MM.1S (cell line): Measurements from ENCODE around the gene SNAI3.

Experiments used
- DNase-seq: peaks from one replicate; pipeline ENCODE4 v3.0.0-alpha.2; 2015
- H2AFZ ChIP-seq: fragments of 300-600 bp; sonication (generic); 2 replicates; pipeline ENCODE4 v1.6.0; 2016; ENCODE audit warnings: antibody characterized with exemption, low read length
- H3F3A ChIP-seq: fragments of 300-600 bp; sonication (generic); 2 replicates; pipeline ENCODE4 v1.6.1; 2016; ENCODE audit warnings: mild to moderate bottlenecking, antibody characterized with exemption, low read length, moderate library complexity, mixed read lengths; ENCODE audit not compliant: insufficient read depth
- H3K27ac ChIP-seq: fragments of 300-600 bp; sonication (generic); 2 replicates; pipeline ENCODE4 v1.5.1; 2016; ENCODE audit warnings: mild to moderate bottlenecking, low read length
- H3K27me3 ChIP-seq: fragments of 300-600 bp; sonication (generic); replicated peaks from 2 replicates; pipeline ENCODE4 v1.6.0; 2016; ENCODE audit warnings: low read length; ENCODE audit not compliant: insufficient read depth
- H3K36me3 ChIP-seq: fragments of 300-600 bp; sonication (generic); replicated peaks from 2 replicates; pipeline ENCODE4 v1.6.1; 2016; ENCODE audit warnings: mild to moderate bottlenecking, low read length, mixed read lengths; ENCODE audit not compliant: insufficient read depth
- H3K4me1 ChIP-seq: fragments of 300-600 bp; sonication (generic); 2 replicates; pipeline ENCODE4 v1.6.1; 2016; ENCODE audit warnings: low read length, mixed read lengths
- H3K4me2 ChIP-seq: fragments of 300-600 bp; sonication (generic); 2 replicates; pipeline ENCODE4 v1.6.0; 2016; ENCODE audit warnings: low read depth, low read length
- H3K4me3 ChIP-seq: fragments of 300-600 bp; sonication (generic); 2 replicates; pipeline ENCODE4 v1.5.1; 2016; ENCODE audit warnings: low read length, mixed read lengths
- H3K79me2 ChIP-seq: fragments of 300-600 bp; sonication (generic); 2 replicates; pipeline ENCODE4 v1.6.1; 2016; ENCODE audit warnings: mixed run types, low read length, mixed read lengths
- H3K9ac ChIP-seq: fragments of 300-600 bp; sonication (generic); 2 replicates; pipeline ENCODE4 v1.6.1; 2016; ENCODE audit warnings: low read length, mixed read lengths
- H3K9me2 ChIP-seq: fragments of 300-600 bp; sonication (generic); replicated peaks from 2 replicates; pipeline ENCODE4 v1.6.1; 2016; ENCODE audit warnings: mild to moderate bottlenecking, low read length, mixed read lengths; ENCODE audit not compliant: insufficient read depth
- H3K9me3 ChIP-seq: fragments of 300-600 bp; sonication (generic); replicated peaks from 2 replicates; pipeline ENCODE4 v1.6.1; 2016; ENCODE audit warnings: mild to moderate bottlenecking, low read length, mixed read lengths; ENCODE audit not compliant: insufficient read depth
- H4K20me1 ChIP-seq: fragments of 300-600 bp; sonication (generic); 2 replicates; pipeline ENCODE4 v1.6.1; 2016; ENCODE audit warnings: mild to moderate bottlenecking, low read length, moderate library complexity, mixed read lengths; ENCODE audit not compliant: insufficient read depth
- CTCF ChIP-seq: fragments of 300-600 bp; sonication (generic); IDR thresholded peaks from 2 replicates; pipeline ENCODE4 v1.5.1; 2016; ENCODE audit warnings: antibody characterized with exemption, low read length, mixed read lengths
- EZH2 ChIP-seq: fragments of 300-600 bp; sonication (generic); optimal IDR thresholded peaks from 2 replicates; pipeline ENCODE3; 2017; ENCODE audit warnings: low read depth, mild to moderate bottlenecking, antibody characterized with exemption, low read length, mixed read lengths
- EZH2phosphoT487 ChIP-seq: fragments of 300-600 bp; sonication (generic); IDR thresholded peaks from 2 replicates; pipeline ENCODE4 v1.6.1; 2018; ENCODE audit warnings: antibody characterized with exemption, low read length

SNAI3 gene

GRCh38 chr16:88712362-88712979, 26.2 kb upstream of the SNAI3 start:
- Histone ChIP-seq H3K27me3 (no peaks in the 10 kb centered on the region), H3K27ac (no peak overlapping the region), H2AFZ (no peak overlapping the region), H3F3A (no peaks in the 10 kb centered on the region), H3K9ac (no peak overlapping the region), H3K4me3 (no peak overlapping the region), H3K36me3 (no peaks in the 10 kb centered on the region), H4K20me1 (no peaks in the 10 kb centered on the region), H3K79me2 (peaks cover 8% of the 10 kb centered on the region; the same call in 1 of the 2 replicates), H3K9me2 (no peaks in the 10 kb centered on the region), H3K4me2 (no peak overlapping the region), H3K4me1 (no peaks in the 10 kb centered on the region), H3K9me3 (no peaks in the 10 kb centered on the region)
- DNase-seq = no peak
- TF ChIP-seq EZH2 (no peak), CTCF (no peak), EZH2phosphoT487 (no peak)

DNA sequence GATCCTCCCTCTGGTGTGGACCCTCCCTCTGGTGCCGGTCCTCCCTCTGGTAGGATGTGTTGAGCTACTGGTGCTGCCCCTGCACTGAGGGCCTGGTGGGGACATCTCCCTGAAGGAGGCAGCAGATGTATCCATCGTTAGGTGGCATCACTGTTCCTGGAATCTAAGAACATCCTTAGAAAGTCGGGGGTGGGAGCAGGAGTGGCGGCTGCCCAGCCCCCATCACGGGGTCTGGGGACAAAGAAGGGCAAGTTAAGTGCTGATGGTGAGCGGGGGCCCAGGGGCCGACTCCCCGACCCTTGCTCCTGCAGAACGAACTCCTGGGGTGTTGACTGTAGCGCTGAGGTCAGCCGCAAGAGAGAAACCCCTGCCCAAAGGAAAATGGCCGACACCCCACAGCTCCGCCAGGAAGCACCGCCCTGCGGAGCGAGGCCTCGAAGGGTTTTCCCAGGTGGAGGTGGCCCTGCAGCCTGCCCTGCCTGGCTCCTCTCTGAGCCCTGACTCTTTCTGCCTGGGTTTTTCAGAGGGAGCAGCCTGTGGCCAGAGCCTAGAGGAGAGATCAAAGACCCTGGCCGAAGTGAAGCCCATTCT, 25.5 kb upstream of the SNAI3 start:
- Histone ChIP-seq H3K9me3 (no peaks in the 10 kb centered on the region), H2AFZ (no peak overlapping the region), H3K9ac (no peak overlapping the region), H3K4me3 (no peak overlapping the region), H3K79me2 (peaks cover 8% of the 10 kb centered on the region; the same call in 1 of the 2 replicates), H3K4me2 (no peak overlapping the region), H3K27me3 (no peaks in the 10 kb centered on the region), H4K20me1 (no peaks in the 10 kb centered on the region), H3K36me3 (no peaks in the 10 kb centered on the region), H3F3A (0 out of 2 replicates have a peak, but pooled peaks cover 3% of the 10 kb centered on the region), H3K9me2 (no peaks in the 10 kb centered on the region), H3K27ac (no peak overlapping the region), H3K4me1 (no peaks in the 10 kb centered on the region)
- TF ChIP-seq EZH2phosphoT487 = no peak
- TF ChIP-seq EZH2 = no peak
- TF ChIP-seq CTCF = no peak
- DNase-seq = no peak

DNA sequence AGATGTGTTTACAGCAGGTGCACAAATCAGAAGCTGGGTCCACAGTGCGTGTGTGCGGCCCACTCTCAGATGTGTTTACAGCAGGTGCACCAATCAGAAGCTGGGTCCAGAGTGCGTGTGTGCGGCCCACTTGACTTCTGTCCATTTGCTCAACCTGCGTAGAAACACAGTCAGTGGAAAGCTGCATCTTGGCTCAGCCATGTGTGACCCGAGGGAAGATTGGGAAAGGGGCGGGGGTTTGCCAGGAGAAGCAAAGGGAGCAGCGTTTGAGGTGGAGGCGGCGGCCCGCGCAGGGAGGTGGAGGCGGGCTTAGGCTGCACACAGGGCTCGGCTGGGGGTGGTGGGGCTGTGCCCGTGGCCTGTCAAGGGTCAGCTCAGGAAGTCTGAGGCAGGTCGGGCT, 24.2 kb upstream of the SNAI3 start:
- Histone ChIP-seq H3K4me3 (no peak overlapping the region), H3K36me3 (no peaks in the 10 kb centered on the region), H3K4me2 (no peak overlapping the region), H3K27me3 (no peaks in the 10 kb centered on the region), H3K9me3 (no peaks in the 10 kb centered on the region), H3K9ac (no peak overlapping the region), H3K4me1 (no peaks in the 10 kb centered on the region), H3K27ac (no peak overlapping the region), H4K20me1 (no peaks in the 10 kb centered on the region), H3F3A (peaks cover 7% of the 10 kb centered on the region; the same call in 1 of the 2 replicates), H2AFZ (no peak overlapping the region), H3K9me2 (no peaks in the 10 kb centered on the region), H3K79me2 (peaks cover 9% of the 10 kb centered on the region; the same call in 1 of the 2 replicates)
- no peak for DNase-seq
- TF ChIP-seq EZH2phosphoT487 = no peak
- no peak for TF ChIP-seq EZH2
- no peak for TF ChIP-seq CTCF
